GM12892 (cell line): ENCODE data around the gene GINS2.

Source experiments
- POLR2A ChIP-seq: IDR thresholded peaks from 2 replicates; pipeline ENCODE4 v1.6.1; 2011; ENCODE audit warnings: low read depth, low read length, control low read depth
- TAF1 ChIP-seq: IDR thresholded peaks from 2 replicates; pipeline ENCODE4 v1.6.1; 2011; ENCODE audit warnings: low read depth, mild to moderate bottlenecking, control low read depth, low read length, borderline replicate concordance

- TF ChIP-seq TAF1 (no peak), POLR2A (no peak)
Measured at GRCh38 chr16:85735946-85736345, 47.2 kb upstream of the GINS2 start.
